ENCODE results near the gene SP3.

DNA sequence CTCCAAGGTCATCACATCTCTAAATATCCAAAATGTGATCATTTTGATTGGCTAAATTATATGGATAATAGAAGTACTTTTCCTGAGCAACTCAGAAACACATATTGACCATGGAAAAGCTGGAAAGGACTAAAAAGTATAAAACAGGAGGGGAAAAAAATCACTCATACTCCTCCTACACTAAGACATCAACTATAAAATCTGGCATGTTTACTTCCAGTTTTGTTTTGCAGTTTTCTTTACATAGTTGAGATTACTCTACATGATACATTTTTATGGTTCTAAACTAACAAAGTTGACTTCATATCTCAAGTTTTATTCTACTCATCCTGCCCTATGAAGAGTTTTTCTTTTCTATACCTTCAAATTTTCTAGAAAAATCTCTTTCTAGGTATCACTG lies 46.0 kb upstream of the SP3 start:
- TF ChIP-seq CTCF (IDR thresholded peaks at IDR 0.05; ENCODE audit: low read depth, low read length, poor library complexity, severe bottlenecking) = no peak
- no peak for TF ChIP-seq EZH2phosphoT487 (IDR thresholded peaks at IDR 0.05; ENCODE audit: borderline replicate concordance, low read length)
